GM21786 (cell line): ENCODE data around the gene PFN3.
A peak's percentile ranks its signal among the peaks of the same experiment; 100 is the strongest.
"Not testable (repeated sequence)": the region's sequence is repeated elsewhere in the genome, so short reads cannot be mapped to it uniquely, and the experiment has no call there.

ENCODE experiments used
- ATAC-seq: cut with Tn5 transposase; IDR thresholded peaks from one replicate; pipeline ENCODE4 v1.9.1; 2021; ENCODE audit not compliant: unreplicated experiment

The PFN3 gene

DNA sequence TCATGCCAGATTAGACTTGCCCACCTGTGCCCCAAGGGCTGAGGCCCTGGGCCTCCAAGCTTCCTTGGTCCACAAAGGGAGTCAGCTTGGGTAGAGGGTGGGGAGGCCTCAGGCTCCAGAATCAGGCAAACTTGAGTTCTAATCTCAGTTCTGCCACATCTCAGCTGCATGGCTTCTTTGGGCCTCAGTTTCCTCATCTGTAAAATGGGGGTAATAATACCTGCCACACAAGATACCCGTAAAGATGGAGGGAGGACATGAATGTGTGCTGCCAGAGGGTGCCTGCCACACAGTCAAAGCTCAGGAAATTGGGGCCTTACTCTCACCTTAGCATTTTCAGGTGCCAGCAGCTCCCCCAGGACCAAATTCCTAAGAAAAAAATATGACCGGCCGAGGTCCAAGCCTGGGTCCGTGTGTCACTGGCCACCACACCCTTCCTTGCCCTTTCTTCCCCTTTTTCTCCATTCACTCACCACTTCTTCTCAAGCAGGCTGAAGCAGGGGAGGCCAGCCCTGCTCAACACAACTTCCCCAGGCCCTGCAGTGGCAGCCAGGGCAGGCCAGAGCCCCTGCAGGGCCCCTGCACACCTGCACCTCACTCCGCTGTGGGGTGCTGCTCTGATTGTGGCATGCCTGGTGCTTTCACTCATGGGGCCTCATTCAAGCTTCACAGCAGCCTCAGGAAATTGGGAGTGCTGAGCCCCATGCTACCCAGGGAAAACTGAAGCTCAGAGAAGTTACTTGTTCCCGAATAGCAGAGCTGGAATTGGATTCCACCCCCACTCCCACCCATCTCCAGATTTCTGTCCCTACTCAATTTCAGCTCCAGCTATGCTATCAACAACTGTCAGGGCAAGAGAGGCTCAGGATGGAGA is 38.8 kb downstream of the PFN3 start:
- ATAC-seq = no peak

DNA sequence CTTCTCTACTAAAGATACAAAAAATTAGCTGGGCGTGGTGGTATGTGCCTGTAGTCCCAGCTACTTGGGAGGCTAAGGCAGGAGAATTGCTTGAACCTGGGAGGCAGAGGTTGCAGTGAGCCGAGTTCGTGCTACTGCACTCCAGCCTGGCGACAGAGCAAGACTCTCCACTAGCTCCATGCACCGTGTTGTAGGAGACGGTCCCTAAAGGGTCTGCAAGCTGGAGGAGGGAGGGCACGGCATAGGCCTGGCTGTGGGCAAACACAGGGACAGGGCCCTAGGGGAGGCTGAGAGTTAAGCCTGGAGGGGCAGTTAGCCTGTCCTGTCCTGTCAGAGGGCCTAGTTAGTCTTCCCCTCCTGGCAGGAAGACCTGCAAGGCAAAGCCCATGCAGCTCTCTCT is 39.7 kb downstream of the PFN3 start:
- ATAC-seq = not testable (repeated sequence)

DNA sequence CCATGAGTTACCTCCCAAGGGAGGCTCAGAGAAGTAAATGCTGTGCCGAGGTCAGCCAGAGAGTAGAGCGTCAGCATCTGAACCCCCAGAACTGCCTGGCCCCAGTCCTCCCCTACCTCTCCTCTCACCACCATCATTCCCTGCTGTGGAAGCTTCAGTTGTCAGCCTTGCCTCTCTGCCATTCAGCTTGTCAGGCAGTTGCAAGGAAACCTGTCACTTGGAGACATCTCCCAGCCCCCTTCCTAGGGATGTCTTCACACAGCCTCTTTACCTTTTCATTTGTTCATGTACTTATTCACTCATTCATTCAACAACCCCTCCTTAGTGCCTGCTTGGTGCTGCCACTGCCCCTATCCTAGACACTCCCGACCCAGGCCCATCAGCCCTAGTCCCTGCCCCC is 40.6 kb downstream of the PFN3 start:
- no peak for ATAC-seq

DNA sequence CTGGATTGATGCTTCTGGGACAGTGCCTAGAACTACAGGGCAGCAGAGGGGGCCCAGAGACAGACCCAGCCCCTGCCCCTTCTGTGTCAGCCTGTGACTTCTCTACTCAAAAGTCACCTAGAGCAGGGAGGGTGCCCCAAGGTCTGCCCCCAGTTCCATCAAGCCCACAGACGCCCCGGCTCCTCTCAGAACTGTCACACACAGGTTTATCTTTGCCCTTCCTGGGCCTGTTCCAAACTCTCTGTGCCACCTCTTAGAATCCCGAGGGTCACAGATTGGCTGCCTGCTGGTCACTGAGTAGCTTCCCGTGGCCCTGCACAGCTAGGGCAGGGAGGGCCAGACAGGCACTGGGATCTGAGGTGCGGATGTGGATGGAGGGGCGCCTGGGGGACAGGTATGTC is 41.0 kb downstream of the PFN3 start:
- no peak for ATAC-seq

DNA sequence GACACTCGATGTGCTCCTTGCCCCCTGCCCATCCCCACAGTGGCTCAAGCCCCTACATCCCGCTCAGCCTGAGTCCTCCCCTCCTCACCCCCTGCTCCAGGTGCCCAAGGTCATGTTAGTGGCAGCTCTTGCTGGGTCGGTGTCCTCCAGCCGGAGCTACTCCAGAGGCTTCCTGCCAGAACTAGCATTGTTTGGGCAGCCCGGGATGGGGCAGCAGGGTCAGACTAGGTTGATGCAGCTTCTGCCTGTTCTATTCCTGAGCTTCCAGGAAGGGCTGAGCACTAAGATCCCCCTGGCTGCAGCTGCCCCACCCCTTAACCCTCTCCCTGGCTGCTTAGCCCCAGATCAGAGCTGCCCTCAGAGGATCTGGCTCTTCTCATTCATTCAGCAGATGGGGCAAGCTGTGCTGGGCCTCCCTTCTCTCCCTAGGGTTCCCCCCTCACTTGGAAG is 42.1 kb downstream of the PFN3 start:
- ATAC-seq = no peak

DNA sequence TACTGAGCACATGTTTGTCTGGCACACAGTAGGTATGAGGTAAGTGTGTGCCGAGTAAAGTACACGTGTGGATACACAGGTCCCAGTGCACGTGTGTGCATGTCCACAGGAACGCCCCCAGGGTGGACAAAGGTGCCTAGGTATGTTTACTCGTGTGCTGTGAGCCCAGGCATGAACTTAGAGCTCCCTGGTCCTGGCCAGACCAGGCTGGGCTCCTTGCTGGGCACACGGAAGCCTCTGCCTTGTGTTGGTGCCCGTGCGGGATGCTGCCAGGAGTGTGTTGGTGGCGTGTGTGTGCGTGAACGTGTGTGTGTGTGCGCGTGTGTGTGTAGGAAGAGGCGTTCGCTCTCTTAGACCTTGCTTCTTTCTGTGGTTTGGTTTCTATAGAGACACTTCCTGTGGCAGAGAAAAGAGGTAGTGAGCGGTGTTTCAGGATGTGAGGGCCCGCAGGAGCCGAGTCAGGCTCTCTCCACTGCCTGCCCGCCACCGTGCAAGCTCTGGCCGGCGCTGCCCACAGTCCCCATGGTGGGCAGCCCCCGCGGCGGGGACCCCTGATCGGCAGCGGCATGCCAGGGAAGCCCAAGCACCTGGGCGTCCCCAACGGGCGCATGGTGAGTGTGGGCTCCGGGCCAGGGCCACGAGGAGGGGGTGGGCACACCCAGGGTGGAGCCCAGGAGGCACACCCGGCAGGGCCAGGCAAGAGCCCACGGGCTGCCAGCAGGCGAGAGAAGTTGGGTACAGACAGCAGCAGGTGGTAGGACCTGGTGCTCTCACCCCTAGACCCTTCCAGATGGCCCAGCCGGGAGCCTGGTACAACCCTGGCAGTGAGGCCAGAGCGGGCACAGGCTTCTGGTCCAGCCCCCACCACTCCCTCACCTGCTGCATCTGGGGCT is 42.8 kb downstream of the PFN3 start, which contains the start of gene RGS14:
RGS14 (plus strand) TSS at position 466 of the 893 bp plus-strand sequence; CDS start at position 567, 101 bp downstream.
- ATAC-seq = peak; percentile 95

DNA sequence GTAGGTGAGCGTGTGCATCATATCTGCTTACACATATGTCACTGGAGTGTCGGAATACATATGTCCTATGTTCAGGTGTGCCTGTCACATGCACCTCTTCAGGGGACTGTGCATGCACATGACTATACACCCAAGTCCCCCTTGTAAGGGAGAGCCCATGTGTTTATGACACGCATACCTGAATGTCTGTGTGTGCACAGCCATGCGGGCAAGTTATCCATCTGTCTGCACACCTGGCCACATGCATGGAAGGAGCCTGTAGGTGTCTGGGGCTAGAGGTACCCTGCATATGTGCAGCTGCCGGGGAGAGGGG is 43.4 kb downstream of the PFN3 start:
- ATAC-seq = no peak

DNA sequence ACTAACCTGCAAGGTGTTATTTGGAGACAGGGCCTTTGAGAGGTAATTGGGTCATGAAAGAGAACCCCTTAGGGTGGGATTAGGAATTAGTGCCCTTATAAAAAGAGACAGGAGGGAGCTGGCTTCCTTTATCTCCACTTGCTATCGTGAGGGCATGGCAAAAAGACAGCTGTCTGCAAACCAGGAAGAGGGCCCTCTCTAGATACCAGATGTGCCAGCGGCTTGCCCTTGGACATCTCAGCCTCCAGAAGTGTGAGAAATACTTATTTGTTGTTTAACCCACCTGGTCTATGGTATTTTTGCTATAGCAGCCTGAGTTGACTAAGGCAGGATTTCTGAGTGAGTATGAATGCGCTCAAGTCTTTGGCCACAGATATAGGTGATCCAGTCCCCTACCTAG is 43.7 kb downstream of the PFN3 start:
- ATAC-seq = no peak

DNA sequence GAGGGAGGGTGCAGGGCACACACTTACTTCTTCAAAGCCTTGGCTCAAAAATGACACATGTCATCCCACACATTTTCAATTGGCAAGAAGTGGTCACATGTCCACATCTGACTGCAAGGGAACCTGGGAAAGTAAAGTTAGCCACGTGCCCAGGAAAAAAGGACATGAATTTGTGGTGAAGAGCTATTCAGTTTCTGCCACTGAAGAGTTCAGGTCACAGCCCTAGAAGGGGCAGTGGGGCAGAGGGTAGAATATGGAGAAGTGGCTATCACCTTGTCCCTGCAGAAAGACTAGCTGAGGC is 44.6 kb downstream of the PFN3 start:
- no peak for ATAC-seq

DNA sequence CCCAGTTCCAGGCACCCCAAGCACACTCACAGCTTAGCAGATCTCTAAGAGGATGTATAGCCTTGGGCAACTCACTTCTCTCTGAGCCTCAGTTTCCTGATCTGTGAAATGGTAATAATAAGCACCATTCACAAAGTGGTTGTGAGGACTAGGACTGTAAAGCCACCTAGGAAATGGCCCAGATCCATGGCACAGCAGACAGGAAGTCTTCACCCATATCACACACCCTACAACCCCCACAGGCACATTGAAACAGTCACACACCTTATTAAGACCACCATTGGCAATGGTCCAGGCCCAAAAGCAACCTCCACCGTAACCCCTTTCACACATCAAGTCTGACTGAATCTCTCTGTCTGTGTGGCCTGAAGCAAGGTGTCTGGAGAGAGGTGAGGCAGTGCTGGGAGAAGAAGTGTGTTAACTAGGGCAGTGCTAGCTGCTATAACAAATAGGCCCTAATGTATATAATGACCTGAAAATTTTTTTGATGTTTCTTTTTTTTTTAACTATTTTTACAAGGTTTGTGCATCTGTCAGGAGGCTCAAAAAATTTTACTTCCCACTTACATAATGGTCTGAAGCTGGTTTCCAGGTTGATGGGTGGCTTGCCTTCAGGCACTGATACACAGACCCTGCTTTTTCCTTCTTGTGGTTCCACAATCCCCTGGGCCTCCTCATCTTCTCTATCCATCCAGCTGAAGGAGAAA is 45.1 kb downstream of the PFN3 start:
- no peak for ATAC-seq

DNA sequence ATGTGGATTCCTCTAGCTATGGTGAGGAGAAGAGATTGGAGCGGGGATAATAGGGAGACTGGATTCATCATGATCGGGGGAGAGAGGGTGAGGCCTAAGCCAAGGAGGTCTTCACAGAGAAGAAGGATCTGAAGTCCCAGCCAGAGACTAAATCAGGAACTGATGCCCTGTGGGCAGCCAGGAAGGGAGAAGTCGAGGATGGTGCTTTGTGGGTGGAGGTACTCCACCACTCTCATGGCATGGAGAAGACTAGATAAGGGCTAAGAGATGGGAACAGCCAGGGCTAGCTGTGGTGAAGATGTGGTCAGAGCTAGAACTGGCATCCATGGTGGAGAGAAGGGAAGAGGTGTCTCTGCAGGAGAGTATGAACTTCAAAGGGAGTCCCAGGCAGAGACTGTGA is 45.8 kb downstream of the PFN3 start:
- no peak for ATAC-seq

DNA sequence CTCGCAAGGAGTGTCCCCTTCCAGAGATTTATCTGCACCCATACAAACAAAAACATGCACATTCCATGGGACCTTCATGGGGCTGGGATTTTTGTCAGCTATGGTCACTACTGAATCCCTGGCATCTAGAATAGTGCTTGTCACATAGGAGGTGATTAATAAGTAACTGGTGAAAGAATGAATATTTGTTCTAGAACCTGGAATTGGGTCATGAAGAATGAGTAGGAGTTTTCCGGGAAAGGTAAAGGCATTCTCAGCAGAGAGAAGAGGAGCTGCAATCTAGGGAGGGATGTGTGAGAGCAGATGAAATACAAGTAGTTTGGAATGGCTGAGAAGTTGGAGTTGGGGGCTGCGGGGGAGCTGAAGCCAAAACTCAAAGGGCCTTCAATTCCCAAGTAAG is 46.2 kb downstream of the PFN3 start:
- ATAC-seq = no peak

DNA sequence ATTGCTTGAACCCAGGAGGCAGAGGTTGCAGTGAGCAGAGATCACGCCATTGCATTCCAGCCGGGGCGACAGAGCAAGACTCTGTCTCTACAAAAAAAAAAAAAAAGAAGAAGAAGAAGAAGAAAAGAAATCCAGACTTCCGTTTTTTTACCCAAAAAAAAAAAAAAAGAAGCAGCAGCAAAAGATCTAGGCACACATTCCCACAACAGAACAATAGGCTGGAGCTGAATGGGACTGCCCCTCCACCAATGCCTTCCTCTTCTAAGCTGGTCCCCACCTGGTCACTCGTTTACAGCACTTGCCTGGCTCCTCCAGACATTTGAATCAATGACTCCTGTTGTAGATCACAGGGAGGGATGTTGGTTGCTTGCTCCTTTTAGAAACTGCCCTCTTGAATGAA is 47.4 kb downstream of the PFN3 start:
- ATAC-seq = no peak

DNA sequence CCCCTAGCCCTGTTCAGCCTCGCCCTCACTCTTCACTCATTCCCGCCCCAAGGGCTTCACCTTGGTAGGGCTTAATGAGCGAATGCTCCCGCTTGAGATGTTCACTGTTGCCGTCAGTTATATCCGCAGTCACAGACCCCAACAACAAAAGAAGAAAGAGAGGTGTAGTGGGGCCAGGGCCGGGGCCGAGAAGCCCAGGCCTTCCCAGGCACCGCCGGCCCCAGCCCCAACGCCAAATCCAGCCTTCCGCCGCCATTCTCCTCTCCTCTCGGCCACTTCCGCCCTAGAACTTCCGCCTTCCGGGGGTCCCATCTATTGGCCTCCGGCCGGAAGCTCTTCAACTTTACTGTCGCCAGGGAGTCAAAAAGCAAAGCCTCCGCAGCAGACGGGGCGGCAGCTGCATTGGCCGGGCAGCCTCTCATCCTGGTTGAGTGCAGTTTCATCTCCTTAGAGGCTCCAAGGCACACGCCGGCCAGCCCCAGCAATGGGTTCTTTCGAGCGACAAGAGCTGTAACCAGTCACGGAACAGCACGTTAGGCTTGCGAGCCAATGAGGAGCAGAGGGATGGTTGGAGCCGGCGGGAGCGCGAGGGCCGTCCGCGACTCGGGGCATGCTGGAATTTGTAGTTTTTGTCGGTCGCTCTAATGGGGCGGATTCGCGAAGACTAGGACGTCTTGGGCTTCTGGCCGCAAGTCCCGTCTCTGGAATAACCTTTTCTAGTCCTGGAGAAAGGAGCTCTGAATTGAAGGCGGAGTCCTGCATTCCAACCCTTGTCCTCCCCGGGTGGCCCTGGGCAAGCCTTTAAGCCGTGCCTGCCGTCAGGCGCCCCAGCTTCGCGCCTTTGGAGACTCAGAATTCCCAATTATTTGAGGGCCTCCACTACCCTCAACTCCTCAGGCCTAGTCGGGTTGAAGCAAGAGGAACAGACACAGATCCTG is 48.8 kb downstream of the PFN3 start, which contains the start of gene LMAN2:
LMAN2 (minus strand) TSS at position 277 of the 938 bp plus-strand sequence; CDS start at position 256, 21 bp downstream.
- peak; percentile 96 for ATAC-seq

DNA sequence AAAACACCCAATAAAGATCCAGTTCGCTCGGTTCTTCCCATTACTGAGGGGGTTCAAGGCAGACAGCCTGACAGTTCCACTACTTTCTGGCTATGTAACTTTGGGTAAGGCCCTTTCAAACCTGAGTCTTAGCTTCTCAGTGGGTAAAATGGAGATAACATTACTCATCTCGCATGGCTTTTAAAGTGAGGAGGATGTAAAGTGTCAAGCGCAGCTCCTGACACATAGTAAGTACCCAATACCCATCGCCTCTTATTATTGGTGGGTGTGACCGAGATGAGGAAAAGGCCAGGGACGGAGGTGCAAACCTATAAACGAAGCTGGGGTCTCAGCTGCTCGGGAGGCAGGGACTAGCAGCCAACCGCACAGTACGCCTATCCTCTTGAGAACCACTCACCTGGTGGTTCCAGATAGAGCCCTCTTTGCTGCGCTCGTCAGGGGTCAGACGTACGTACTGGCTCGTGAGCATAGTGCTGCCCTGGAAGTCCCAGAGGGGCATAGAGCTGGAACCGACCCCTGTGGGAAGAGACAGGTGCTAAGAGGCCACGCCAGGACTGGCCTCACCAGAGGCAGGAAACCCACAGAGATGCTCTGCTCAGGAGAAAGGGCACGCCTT is 49.6 kb downstream of the PFN3 start:
- ATAC-seq = no peak
